Measurements from ENCODE around the gene TK2. TPM values are rescaled to one million over a fixed set of nuclear protein-coding genes. Genes with fewer than 3 reads are reported as not detected.

TK2 gene
- total RNA-seq, 1 donor from 2014 or later = 21.5 TPM

GRCh38 chr16:66523861-66524354 lies 26.0 kb downstream of the TK2 start:
- intact Hi-C loops (cut with DNase I) = no loop called here
- peaks cover 32 to 41% of the 10 kb centered on the region in 2 donors for H3K36me3 ChIP-seq
- no peak for DNase-seq (ENCODE audit: low spot score in 2 of 2)
- no peak for TF ChIP-seq CTCF (IDR thresholded peaks at IDR 0.05)
- H3K9me3 ChIP-seq = no peaks in the 10 kb centered on the region
- no peaks in the 10 kb centered on the region for H3K27me3 ChIP-seq
- peaks cover 0 to 14% of the 10 kb centered on the region in 2 donors for H3K4me1 ChIP-seq
- H3K27ac ChIP-seq = peak overlapping the region; percentile 98 to 99
- no peak overlapping the region for H3K4me3 ChIP-seq

GRCh38 chr16:66522816-66523590 lies 26.9 kb downstream of the TK2 start:
- TF ChIP-seq CTCF (IDR thresholded peaks at IDR 0.05) = no peak
- Histone ChIP-seq H3K27ac (peak overlapping the region; percentile 98 to 99), H3K36me3 (peaks cover 23 to 31% of the 10 kb centered on the region in 2 donors)

GRCh38 chr16:66521951-66522771 lies 27.8 kb downstream of the TK2 start:
- peaks cover 19 to 24% of the 10 kb centered on the region in 2 donors for H3K36me3 ChIP-seq
- H3K27me3 ChIP-seq = no peaks in the 10 kb centered on the region
- peaks cover 9 to 26% of the 10 kb centered on the region in 2 donors for H3K4me1 ChIP-seq
- no peak overlapping the region for H3K4me3 ChIP-seq
- no peaks in the 10 kb centered on the region for H3K9me3 ChIP-seq
- TF ChIP-seq CTCF (IDR thresholded peaks at IDR 0.05) = no peak
- DNase-seq (ENCODE audit: low spot score in 2 of 2) = no peak
- intact Hi-C loops (cut with DNase I) = no loop called here
- H3K27ac ChIP-seq = peak overlapping the region; percentile 98 to 99

More at GRCh38 chr16:66522816-66523590, 26.9 kb downstream of the TK2 start:
- Histone ChIP-seq H3K4me1 (peaks cover 2 to 18% of the 10 kb centered on the region in 2 donors), H3K9me3 (no peaks in the 10 kb centered on the region), H3K4me3 (no peak overlapping the region), H3K27me3 (no peaks in the 10 kb centered on the region)
- intact Hi-C loops (cut with DNase I) = no loop called here
- no peak for DNase-seq (ENCODE audit: low spot score in 2 of 2)

- Histone ChIP-seq H3K9me3 (no peaks in the 10 kb centered on the region), H3K27me3 (no peaks in the 10 kb centered on the region), H3K27ac (peak overlapping the region; percentile 98 to 99), H3K36me3 (peaks cover 15% of the 10 kb centered on the region in 2 donors), H3K4me3 (no peak overlapping the region), H3K4me1 (peaks cover 14 to 31% of the 10 kb centered on the region in 2 donors)
- intact Hi-C loops (cut with DNase I) = no loop called here
- no peak for DNase-seq (ENCODE audit: low spot score in 2 of 2)
- no peak for TF ChIP-seq CTCF (IDR thresholded peaks at IDR 0.05)
Measured at GRCh38 chr16:66521252-66521713, 28.6 kb downstream of the TK2 start.

GRCh38 chr16:66520406-66521170 lies 29.3 kb downstream of the TK2 start:
- TF ChIP-seq CTCF (IDR thresholded peaks at IDR 0.05) = no peak
- peaks cover 17 to 38% of the 10 kb centered on the region in 2 donors for H3K4me1 ChIP-seq
- peak overlapping the region; percentile 98 to 99 for H3K27ac ChIP-seq
- peaks cover 8% of the 10 kb centered on the region in 2 donors for H3K36me3 ChIP-seq
- DNase-seq (ENCODE audit: low spot score in 2 of 2) = no peak
- H3K9me3 ChIP-seq = no peaks in the 10 kb centered on the region
- intact Hi-C loops (cut with DNase I) = no loop called here
- no peak overlapping the region for H3K4me3 ChIP-seq
- no peaks in the 10 kb centered on the region for H3K27me3 ChIP-seq

Measured in ascending aorta (tissue), 2 donors.